Loucy (cell line): ENCODE measurements around the gene PLEKHG7.

Source experiments
- CTCF ChIP-seq: fragments of 200-600 bp; sonication (generic); conservative IDR thresholded peaks from 2 replicates; pipeline ENCODE4 v1.5.1; 2014; ENCODE audit warnings: mild to moderate bottlenecking, antibody characterized with exemption, low read length
- EZH2phosphoT487 ChIP-seq: fragments of 200-600 bp; IDR thresholded peaks from 2 replicates; pipeline ENCODE4 v1.6.1; 2018; ENCODE audit warnings: antibody characterized with exemption, mild to moderate bottlenecking, moderate library complexity, borderline replicate concordance

DNA sequence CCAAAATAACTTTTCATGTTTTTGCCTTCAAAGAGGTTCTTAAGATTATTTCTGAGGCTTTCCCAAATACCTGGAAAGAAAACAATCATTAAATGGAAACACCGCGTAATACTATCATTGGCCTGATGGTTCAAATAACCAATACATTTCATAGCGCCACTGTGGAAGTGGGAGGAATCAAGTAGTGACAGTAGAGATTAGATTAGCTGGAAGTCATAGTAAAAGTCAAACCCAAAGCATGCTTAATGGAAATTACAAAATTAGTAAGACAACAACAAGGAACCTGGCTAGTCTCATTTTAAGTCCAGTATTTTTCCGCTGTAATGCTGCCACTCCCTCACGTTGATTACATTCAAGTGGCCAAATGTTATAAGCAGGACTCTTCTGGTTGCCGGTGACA, 41.5 kb upstream of the PLEKHG7 start:
- TF ChIP-seq CTCF (no peak), EZH2phosphoT487 (no peak)
